Stimulated activated naive CD8-positive, alpha-beta T cell treated with anti-CD3 and anti-CD28 coated beads, Interleukin-15, Interleukin-2, amounts not matched to agents 100 ng/mL and 50 ng/mL, for 24 hours (primary cell): ENCODE measurements around the gene CRADD.
"Not testable (repeated sequence)": the region's sequence is repeated elsewhere in the genome, so short reads cannot be mapped to it uniquely, and the experiment has no call there.

Experiments used
- H3K27ac Mint-ChIP-seq: one replicate; pipeline ENCODE4 v1.8.0; 2021; ENCODE audit warnings: mild to moderate bottlenecking, mixed read lengths
- H3K27me3 Mint-ChIP-seq: one replicate; pipeline ENCODE4 v1.8.0; 2021; ENCODE audit warnings: mixed read lengths
- H3K36me3 Mint-ChIP-seq: one replicate; pipeline ENCODE4 v1.8.0; 2021; ENCODE audit warnings: low read depth, mixed read lengths
- H3K4me1 Mint-ChIP-seq: one replicate; pipeline ENCODE4 v1.8.0; 2021; ENCODE audit warnings: low read depth, mixed read lengths
- H3K4me3 Mint-ChIP-seq: one replicate; pipeline ENCODE4 v1.8.0; 2021; ENCODE audit warnings: mild to moderate bottlenecking, mixed read lengths
- H3K9me3 Mint-ChIP-seq: one replicate; pipeline ENCODE4 v1.8.0; 2021; ENCODE audit warnings: mixed read lengths

Gene CRADD

GRCh38 chr12:93798279-93799151 lies 121.3 kb downstream of the CRADD start:
- peaks cover 21% of the 10 kb centered on the region for H3K4me1 Mint-ChIP-seq
- no peak overlapping the region for H3K27ac Mint-ChIP-seq
- peaks cover 5% of the 10 kb centered on the region for H3K9me3 Mint-ChIP-seq
- no peak overlapping the region for H3K4me3 Mint-ChIP-seq
- H3K36me3 Mint-ChIP-seq, result peaks cover 11% of the 10 kb centered on the region
- H3K27me3 Mint-ChIP-seq, result no peaks in the 10 kb centered on the region

- peaks cover 14% of the 10 kb centered on the region for H3K36me3 Mint-ChIP-seq
- H3K27ac Mint-ChIP-seq, result not testable (repeated sequence)
- H3K4me1 Mint-ChIP-seq, result peaks cover 38% of the 10 kb centered on the region
These were observed 124.5 kb downstream of the CRADD start for GRCh38 chr12:93801666-93802065.

GRCh38 chr12:93802293-93802692 lies 125.1 kb downstream of the CRADD start:
- Mint-ChIP-seq H3K27ac (no peak overlapping the region), H3K9me3 (peaks cover 6% of the 10 kb centered on the region), H3K4me1 (peaks cover 44% of the 10 kb centered on the region), H3K27me3 (no peaks in the 10 kb centered on the region), H3K4me3 (no peak overlapping the region), H3K36me3 (peaks cover 16% of the 10 kb centered on the region)

More at GRCh38 chr12:93801666-93802065, 124.5 kb downstream of the CRADD start:
- H3K27me3 Mint-ChIP-seq, H3K4me3 Mint-ChIP-seq, H3K9me3 Mint-ChIP-seq: not testable (repeated sequence)

- Mint-ChIP-seq H3K4me1 (peaks cover 46% of the 10 kb centered on the region), H3K27ac (no peak overlapping the region), H3K9me3 (peaks cover 9% of the 10 kb centered on the region), H3K36me3 (peaks cover 16% of the 10 kb centered on the region), H3K4me3 (no peak overlapping the region), H3K27me3 (no peaks in the 10 kb centered on the region)
These were observed 125.7 kb downstream of the CRADD start for GRCh38 chr12:93802698-93803423.

- Mint-ChIP-seq H3K27me3 (no peaks in the 10 kb centered on the region), H3K9me3 (peaks cover 11% of the 10 kb centered on the region), H3K36me3 (peaks cover 16% of the 10 kb centered on the region), H3K4me1 (peaks cover 40% of the 10 kb centered on the region), H3K4me3 (no peak overlapping the region), H3K27ac (no peak overlapping the region)
These were observed 126.2 kb downstream of the CRADD start for GRCh38 chr12:93803424-93803807.

GRCh38 chr12:93804392-93805179 lies 127.4 kb downstream of the CRADD start:
- peaks cover 16% of the 10 kb centered on the region for H3K36me3 Mint-ChIP-seq
- no peaks in the 10 kb centered on the region for H3K27me3 Mint-ChIP-seq
- no peak overlapping the region for H3K4me3 Mint-ChIP-seq
- peaks cover 13% of the 10 kb centered on the region for H3K9me3 Mint-ChIP-seq
- H3K27ac Mint-ChIP-seq, result peak overlapping the region; percentile 9
- H3K4me1 Mint-ChIP-seq, result peaks cover 38% of the 10 kb centered on the region

GRCh38 chr12:93805736-93806141 lies 128.6 kb downstream of the CRADD start:
- no peaks in the 10 kb centered on the region for H3K27me3 Mint-ChIP-seq
- peaks cover 38% of the 10 kb centered on the region for H3K4me1 Mint-ChIP-seq
- H3K36me3 Mint-ChIP-seq, result peaks cover 6% of the 10 kb centered on the region
- no peak overlapping the region for H3K4me3 Mint-ChIP-seq
- peaks cover 8% of the 10 kb centered on the region for H3K9me3 Mint-ChIP-seq
- no peak overlapping the region for H3K27ac Mint-ChIP-seq

- Mint-ChIP-seq H3K36me3 (peaks cover 6% of the 10 kb centered on the region), H3K27ac (no peak overlapping the region), H3K4me3 (no peak overlapping the region), H3K4me1 (peaks cover 33% of the 10 kb centered on the region), H3K27me3 (no peaks in the 10 kb centered on the region), H3K9me3 (peaks cover 8% of the 10 kb centered on the region)
These were observed 130.2 kb downstream of the CRADD start for GRCh38 chr12:93807354-93807753.

- no peaks in the 10 kb centered on the region for H3K27me3 Mint-ChIP-seq
- H3K9me3 Mint-ChIP-seq, result peaks cover 8% of the 10 kb centered on the region
- H3K27ac Mint-ChIP-seq, result no peak overlapping the region
- H3K4me3 Mint-ChIP-seq, result no peak overlapping the region
- peaks cover 28% of the 10 kb centered on the region for H3K4me1 Mint-ChIP-seq
- peaks cover 6% of the 10 kb centered on the region for H3K36me3 Mint-ChIP-seq
These were observed 131.2 kb downstream of the CRADD start for GRCh38 chr12:93808169-93808899.

GRCh38 chr12:93812626-93813025 lies 135.5 kb downstream of the CRADD start:
- H3K9me3 Mint-ChIP-seq, result peaks cover 4% of the 10 kb centered on the region
- no peak overlapping the region for H3K27ac Mint-ChIP-seq

GRCh38 chr12:93813186-93813585 lies 136.0 kb downstream of the CRADD start:
- H3K27ac Mint-ChIP-seq, result no peak overlapping the region
- H3K4me1 Mint-ChIP-seq, result no peaks in the 10 kb centered on the region
- H3K9me3 Mint-ChIP-seq, result peaks cover 4% of the 10 kb centered on the region
- H3K36me3 Mint-ChIP-seq, result peaks cover 3% of the 10 kb centered on the region
- no peaks in the 10 kb centered on the region for H3K27me3 Mint-ChIP-seq
- no peak overlapping the region for H3K4me3 Mint-ChIP-seq

More at GRCh38 chr12:93812626-93813025, 135.5 kb downstream of the CRADD start:
- Mint-ChIP-seq H3K4me3 (no peak overlapping the region), H3K36me3 (peaks cover 2% of the 10 kb centered on the region), H3K4me1 (no peaks in the 10 kb centered on the region), H3K27me3 (no peaks in the 10 kb centered on the region)

GRCh38 chr12:93813972-93814821 lies 137.0 kb downstream of the CRADD start:
- no peak overlapping the region for H3K27ac Mint-ChIP-seq
- no peaks in the 10 kb centered on the region for H3K27me3 Mint-ChIP-seq
- H3K4me1 Mint-ChIP-seq, result no peaks in the 10 kb centered on the region
- H3K4me3 Mint-ChIP-seq, result no peak overlapping the region
- no peaks in the 10 kb centered on the region for H3K9me3 Mint-ChIP-seq
- peaks cover 3% of the 10 kb centered on the region for H3K36me3 Mint-ChIP-seq

- Mint-ChIP-seq H3K4me3 (no peak overlapping the region), H3K9me3 (no peaks in the 10 kb centered on the region), H3K27me3 (no peaks in the 10 kb centered on the region), H3K4me1 (no peaks in the 10 kb centered on the region), H3K36me3 (peaks cover 3% of the 10 kb centered on the region), H3K27ac (no peak overlapping the region)
These were observed 141.4 kb downstream of the CRADD start for GRCh38 chr12:93818488-93819049.
